IPS-15b (cell line): ENCODE results near the gene MXRA5.
A peak's percentile ranks its signal among the peaks of the same experiment; 100 is the strongest.
"Not testable (repeated sequence)": the region's sequence is repeated elsewhere in the genome, so short reads cannot be mapped to it uniquely, and the experiment has no call there.

Source experiments
- H3K27me3 ChIP-seq: one replicate; pipeline ENCODE4 v1.6.1; 2013; ENCODE audit warnings: low read length; ENCODE audit not compliant: control insufficient read depth, insufficient read depth
- H3K36me3 ChIP-seq: one replicate; pipeline ENCODE4 v1.6.1; 2013; ENCODE audit warnings: low read length; ENCODE audit not compliant: control insufficient read depth, insufficient read depth
- H3K4me1 ChIP-seq: one replicate; pipeline ENCODE4 v1.6.1; 2013; ENCODE audit warnings: mild to moderate bottlenecking, low read length; ENCODE audit not compliant: control insufficient read depth, insufficient read depth
- H3K4me3 ChIP-seq: one replicate; pipeline ENCODE4 v1.5.1; 2013; ENCODE audit warnings: low read depth, low read length
- H3K9ac ChIP-seq: one replicate; pipeline ENCODE4 v1.6.1; 2013; ENCODE audit warnings: low read depth, mild to moderate bottlenecking, low read length
- H3K9me3 ChIP-seq: one replicate; pipeline ENCODE4 v1.6.1; 2013; ENCODE audit warnings: mild to moderate bottlenecking, low read length; ENCODE audit not compliant: control insufficient read depth, insufficient read depth

The MXRA5 gene

GRCh38 chrX:3371163-3371562 is 24.7 kb upstream of the MXRA5 start:
- H3K4me3 ChIP-seq, result no peak overlapping the region
- H3K9ac ChIP-seq, result no peak overlapping the region
- no peaks in the 10 kb centered on the region for H3K36me3 ChIP-seq
- no peaks in the 10 kb centered on the region for H3K4me1 ChIP-seq
- no peaks in the 10 kb centered on the region for H3K27me3 ChIP-seq
- H3K9me3 ChIP-seq, result no peaks in the 10 kb centered on the region

GRCh38 chrX:3370656-3371055 is 24.2 kb upstream of the MXRA5 start:
- Histone ChIP-seq H3K4me3 (no peak overlapping the region), H3K27me3 (no peaks in the 10 kb centered on the region), H3K9ac (no peak overlapping the region), H3K9me3 (no peaks in the 10 kb centered on the region), H3K36me3 (no peaks in the 10 kb centered on the region), H3K4me1 (no peaks in the 10 kb centered on the region)

GRCh38 chrX:3362956-3363355 is 16.5 kb upstream of the MXRA5 start:
- Histone ChIP-seq H3K27me3 (no peaks in the 10 kb centered on the region), H3K9ac (no peak overlapping the region), H3K36me3 (no peaks in the 10 kb centered on the region), H3K9me3 (no peaks in the 10 kb centered on the region), H3K4me3 (no peak overlapping the region), H3K4me1 (no peaks in the 10 kb centered on the region)

- no peak overlapping the region for H3K9ac ChIP-seq
- no peak overlapping the region for H3K4me3 ChIP-seq
Observed at GRCh38 chrX:3360881-3361280, 14.4 kb upstream of the MXRA5 start.

GRCh38 chrX:3352741-3353140 is 6.3 kb upstream of the MXRA5 start:
- not testable (repeated sequence) for H3K36me3 ChIP-seq, H3K4me1 ChIP-seq, H3K9ac ChIP-seq, H3K9me3 ChIP-seq, H3K4me3 ChIP-seq
- peaks cover 12% of the 10 kb centered on the region for H3K27me3 ChIP-seq

More at GRCh38 chrX:3360881-3361280, 14.4 kb upstream of the MXRA5 start:
- Histone ChIP-seq H3K27me3 (no peaks in the 10 kb centered on the region), H3K9me3 (no peaks in the 10 kb centered on the region), H3K4me1 (no peaks in the 10 kb centered on the region), H3K36me3 (no peaks in the 10 kb centered on the region)

- peaks cover 18% of the 10 kb centered on the region for H3K27me3 ChIP-seq
- H3K9me3 ChIP-seq, result peaks cover 3% of the 10 kb centered on the region
- no peaks in the 10 kb centered on the region for H3K4me1 ChIP-seq
- H3K4me3 ChIP-seq, result no peak overlapping the region
- no peaks in the 10 kb centered on the region for H3K36me3 ChIP-seq
- no peak overlapping the region for H3K9ac ChIP-seq
Observed at GRCh38 chrX:3351276-3351675, 4.8 kb upstream of the MXRA5 start.

GRCh38 chrX:3348191-3348590 is 1.7 kb upstream of the MXRA5 start:
- H3K4me1 ChIP-seq, result no peaks in the 10 kb centered on the region
- no peak overlapping the region for H3K4me3 ChIP-seq
- H3K27me3 ChIP-seq, result peaks cover 46% of the 10 kb centered on the region
- no peak overlapping the region for H3K9ac ChIP-seq
- no peaks in the 10 kb centered on the region for H3K36me3 ChIP-seq
- H3K9me3 ChIP-seq, result no peaks in the 10 kb centered on the region

GRCh38 chrX:3345281-3346191 is 916 bp downstream of the MXRA5 start:
- no peaks in the 10 kb centered on the region for H3K4me1 ChIP-seq
- no peaks in the 10 kb centered on the region for H3K9me3 ChIP-seq
- peak overlapping the region; percentile 47 for H3K9ac ChIP-seq
- H3K4me3 ChIP-seq, result peak overlapping the region; percentile 75
- no peaks in the 10 kb centered on the region for H3K36me3 ChIP-seq
- H3K27me3 ChIP-seq, result peaks cover 56% of the 10 kb centered on the region

GRCh38 chrX:3343569-3343968 is 2.9 kb downstream of the MXRA5 start:
- H3K4me3 ChIP-seq, H3K36me3 ChIP-seq, H3K9ac ChIP-seq, H3K9me3 ChIP-seq, H3K4me1 ChIP-seq: not testable (repeated sequence)
- H3K27me3 ChIP-seq, result peaks cover 52% of the 10 kb centered on the region

- Histone ChIP-seq H3K9me3 (no peaks in the 10 kb centered on the region), H3K4me1 (no peaks in the 10 kb centered on the region), H3K4me3 (no peak overlapping the region), H3K36me3 (no peaks in the 10 kb centered on the region), H3K27me3 (peaks cover 27% of the 10 kb centered on the region), H3K9ac (no peak overlapping the region)
Observed at GRCh38 chrX:3340016-3340415, 6.4 kb downstream of the MXRA5 start.

- no peaks in the 10 kb centered on the region for H3K36me3 ChIP-seq
- H3K9ac ChIP-seq, result no peak overlapping the region
- H3K4me3 ChIP-seq, result no peak overlapping the region
- no peaks in the 10 kb centered on the region for H3K27me3 ChIP-seq
- no peaks in the 10 kb centered on the region for H3K4me1 ChIP-seq
- no peaks in the 10 kb centered on the region for H3K9me3 ChIP-seq
Observed at GRCh38 chrX:3326681-3327080, 19.8 kb downstream of the MXRA5 start.

GRCh38 chrX:3320471-3321046 is 25.9 kb downstream of the MXRA5 start:
- no peaks in the 10 kb centered on the region for H3K36me3 ChIP-seq
- H3K4me3 ChIP-seq, result no peak overlapping the region
- no peaks in the 10 kb centered on the region for H3K27me3 ChIP-seq
- no peak overlapping the region for H3K9ac ChIP-seq
- H3K4me1 ChIP-seq, result no peaks in the 10 kb centered on the region
- no peaks in the 10 kb centered on the region for H3K9me3 ChIP-seq
